Measurements from ENCODE around the gene FBLL1.

FBLL1 gene

GRCh38 chr5:168537176-168537575 is 8.1 kb downstream of the FBLL1 start:
- Histone ChIP-seq H3K27ac (no peak overlapping the region), H3K9me3 (no peaks in the 10 kb centered on the region), H3K27me3 (peaks cover 38% of the 10 kb centered on the region), H3K4me1 (ENCODE audit: control insufficient read depth in 1 of 2, insufficient read depth in 1 of 2, low read depth in 1 of 2, low read length in 1 of 2) (no peaks in the 10 kb centered on the region), H3K36me3 (no peaks in the 10 kb centered on the region), H3K4me3 (ENCODE audit: low read depth in 1 of 2, low read length in 1 of 2) (no peak overlapping the region)
- TF ChIP-seq CTCF (IDR thresholded peaks at IDR 0.05), result no peak

- no peak for TF ChIP-seq CTCF (IDR thresholded peaks at IDR 0.05)
- no peaks in the 10 kb centered on the region for H3K9me3 ChIP-seq
- no peak overlapping the region for H3K4me3 ChIP-seq (ENCODE audit: low read depth in 1 of 2, low read length in 1 of 2)
- H3K36me3 ChIP-seq, result peaks cover 10% of the 10 kb centered on the region
- H3K4me1 ChIP-seq (ENCODE audit: control insufficient read depth in 1 of 2, insufficient read depth in 1 of 2, low read depth in 1 of 2, low read length in 1 of 2), result no peaks in the 10 kb centered on the region
- no peak overlapping the region for H3K27ac ChIP-seq
- no peaks in the 10 kb centered on the region for H3K27me3 ChIP-seq
Observed at GRCh38 chr5:168549554-168549953, 20.4 kb downstream of the FBLL1 start.

DNA sequence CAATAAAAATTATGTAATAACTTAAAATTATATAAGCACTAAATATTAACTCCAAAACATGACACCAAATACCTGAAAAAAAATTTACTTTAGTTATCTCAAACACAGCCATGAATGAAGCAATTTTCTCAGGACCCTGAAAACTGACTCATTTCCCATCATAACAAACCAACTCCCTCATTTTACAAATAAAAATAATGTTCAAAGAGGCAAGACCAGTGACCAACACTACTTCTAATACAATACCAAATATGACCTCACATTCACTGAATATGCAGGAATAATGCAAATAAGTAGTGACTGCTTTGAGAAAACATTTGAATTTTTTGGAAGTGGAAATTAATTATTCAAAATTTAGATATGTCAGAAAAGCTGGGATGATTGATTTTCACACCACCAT is 21.6 kb downstream of the FBLL1 start:
- Histone ChIP-seq H3K27me3 (no peaks in the 10 kb centered on the region), H3K9me3 (no peaks in the 10 kb centered on the region), H3K4me1 (ENCODE audit: control insufficient read depth in 1 of 2, insufficient read depth in 1 of 2, low read depth in 1 of 2, low read length in 1 of 2) (no peaks in the 10 kb centered on the region), H3K36me3 (peaks cover 16% of the 10 kb centered on the region), H3K27ac (no peak overlapping the region), H3K4me3 (ENCODE audit: low read depth in 1 of 2, low read length in 1 of 2) (no peak overlapping the region)
- TF ChIP-seq CTCF (IDR thresholded peaks at IDR 0.05), result no peak

- H3K9me3 ChIP-seq, result no peaks in the 10 kb centered on the region
- no peak for TF ChIP-seq CTCF (IDR thresholded peaks at IDR 0.05)
- H3K4me3 ChIP-seq (ENCODE audit: low read depth in 1 of 2, low read length in 1 of 2), result no peak overlapping the region
- H3K4me1 ChIP-seq (ENCODE audit: control insufficient read depth in 1 of 2, insufficient read depth in 1 of 2, low read depth in 1 of 2, low read length in 1 of 2), result no peaks in the 10 kb centered on the region
- no peak overlapping the region for H3K27ac ChIP-seq
- H3K36me3 ChIP-seq, result peaks cover 18% of the 10 kb centered on the region
- H3K27me3 ChIP-seq, result no peaks in the 10 kb centered on the region
Observed at GRCh38 chr5:168552146-168552545, 23.0 kb downstream of the FBLL1 start.

DNA sequence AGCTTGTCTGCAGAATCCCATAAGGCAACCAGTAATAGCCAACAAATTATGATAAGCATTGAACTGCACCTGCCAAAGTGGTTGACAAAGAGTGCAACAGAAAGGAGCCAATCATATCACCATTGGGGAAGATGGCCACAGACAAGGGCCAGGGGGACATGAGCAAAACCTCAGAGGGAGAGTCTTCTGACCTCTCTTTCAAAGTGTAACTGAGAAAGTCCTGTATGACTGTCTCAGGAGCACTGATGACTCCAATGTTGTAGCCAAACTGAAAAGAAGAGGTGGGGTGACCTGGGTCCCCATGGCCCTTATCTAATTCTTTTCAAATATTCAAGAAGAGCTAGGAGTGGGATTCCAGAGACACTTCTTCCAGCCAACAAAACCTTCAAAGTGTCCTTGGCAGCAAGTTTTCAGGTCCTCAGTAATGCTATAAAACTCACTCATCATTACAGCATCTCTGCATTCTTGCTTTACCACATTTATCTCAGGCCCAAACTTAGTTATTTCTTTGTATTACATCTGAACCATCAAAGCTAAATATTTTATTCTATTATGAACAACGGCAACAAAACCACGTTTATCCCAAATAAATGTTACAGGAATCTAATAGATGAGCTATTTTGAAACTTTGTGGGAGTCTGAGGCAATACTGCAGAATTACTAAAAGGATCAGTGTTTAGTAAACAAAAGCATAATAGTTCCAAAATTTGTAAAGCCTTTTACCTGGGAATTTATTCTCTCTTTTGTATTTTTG is 24.4 kb downstream of the FBLL1 start:
- Histone ChIP-seq H3K27me3 (no peaks in the 10 kb centered on the region), H3K27ac (no peak overlapping the region), H3K4me3 (ENCODE audit: low read depth in 1 of 2, low read length in 1 of 2) (no peak overlapping the region), H3K9me3 (no peaks in the 10 kb centered on the region), H3K4me1 (ENCODE audit: control insufficient read depth in 1 of 2, insufficient read depth in 1 of 2, low read depth in 1 of 2, low read length in 1 of 2) (no peaks in the 10 kb centered on the region), H3K36me3 (peaks cover 32% of the 10 kb centered on the region)
- TF ChIP-seq CTCF (IDR thresholded peaks at IDR 0.05), result no peak

All from neutrophil (primary cell).